ES-I3 (cell line): Measurements from ENCODE around the gene TUBA4A.
"Not testable (repeated sequence)": the region's sequence is repeated elsewhere in the genome, so short reads cannot be mapped to it uniquely, and the experiment has no call there.

ENCODE experiments used
- H3K36me3 ChIP-seq: 2 replicates; pipeline ENCODE4 v1.6.1; 2013; ENCODE audit warnings: mild to moderate bottlenecking, low read length, control low read depth, moderate library complexity; ENCODE audit not compliant: insufficient read depth
- H3K4me1 ChIP-seq: 2 replicates; pipeline ENCODE4 v1.6.1; 2013; ENCODE audit warnings: mild to moderate bottlenecking, control low read depth, low read length; ENCODE audit not compliant: insufficient read depth
- H3K9ac ChIP-seq: 2 replicates; pipeline ENCODE4 v1.6.1; 2013; ENCODE audit warnings: low read depth, mild to moderate bottlenecking, low read length, moderate library complexity
- H3K9me3 ChIP-seq: 2 replicates; pipeline ENCODE4 v1.6.1; 2013; ENCODE audit warnings: mild to moderate bottlenecking, low read length, moderate library complexity; ENCODE audit not compliant: control insufficient read depth, insufficient read depth

The TUBA4A gene

GRCh38 chr2:219291394-219291793, 37.7 kb upstream of the TUBA4A start:
- Histone ChIP-seq H3K36me3 (no peaks in the 10 kb centered on the region), H3K4me1 (peaks cover 7% of the 10 kb centered on the region), H3K9ac (no peak overlapping the region), H3K9me3 (no peaks in the 10 kb centered on the region)

GRCh38 chr2:219290381-219291171, 36.9 kb upstream of the TUBA4A start:
- H3K9ac ChIP-seq, result no peak overlapping the region
- H3K36me3 ChIP-seq, result no peaks in the 10 kb centered on the region
- H3K4me1 ChIP-seq, result peaks cover 10% of the 10 kb centered on the region
- H3K9me3 ChIP-seq, result no peaks in the 10 kb centered on the region

- Histone ChIP-seq H3K36me3 (no peaks in the 10 kb centered on the region), H3K9ac (no peak overlapping the region), H3K9me3 (no peaks in the 10 kb centered on the region), H3K4me1 (peaks cover 10% of the 10 kb centered on the region)
These were observed 36.0 kb upstream of the TUBA4A start for GRCh38 chr2:219289537-219290361.

- Histone ChIP-seq H3K36me3 (no peaks in the 10 kb centered on the region), H3K4me1 (peaks cover 10% of the 10 kb centered on the region), H3K9ac (no peak overlapping the region), H3K9me3 (no peaks in the 10 kb centered on the region)
These were observed 35.4 kb upstream of the TUBA4A start for GRCh38 chr2:219289195-219289536.

GRCh38 chr2:219287580-219288265, 34.0 kb upstream of the TUBA4A start:
- Histone ChIP-seq H3K4me1 (peaks cover 10% of the 10 kb centered on the region), H3K36me3 (no peaks in the 10 kb centered on the region), H3K9me3 (no peaks in the 10 kb centered on the region), H3K9ac (no peak overlapping the region)

- not testable (repeated sequence) for H3K4me1 ChIP-seq, H3K36me3 ChIP-seq, H3K9ac ChIP-seq, H3K9me3 ChIP-seq
These were observed 33.4 kb upstream of the TUBA4A start for GRCh38 chr2:219287116-219287440.

GRCh38 chr2:219286436-219287115, 32.9 kb upstream of the TUBA4A start:
- Histone ChIP-seq H3K36me3 (no peaks in the 10 kb centered on the region), H3K9ac (no peak overlapping the region; the same call in 1 of the 2 replicates), H3K4me1 (peaks cover 10% of the 10 kb centered on the region), H3K9me3 (no peaks in the 10 kb centered on the region)

GRCh38 chr2:219285894-219286425, 32.2 kb upstream of the TUBA4A start:
- H3K36me3 ChIP-seq, result no peaks in the 10 kb centered on the region
- H3K9ac ChIP-seq, result no peak overlapping the region; the same call in 1 of the 2 replicates
- H3K9me3 ChIP-seq, result no peaks in the 10 kb centered on the region
- peaks cover 10% of the 10 kb centered on the region for H3K4me1 ChIP-seq

GRCh38 chr2:219285373-219285735, 31.6 kb upstream of the TUBA4A start:
- Histone ChIP-seq H3K4me1 (peaks cover 10% of the 10 kb centered on the region), H3K9me3 (no peaks in the 10 kb centered on the region), H3K36me3 (no peaks in the 10 kb centered on the region), H3K9ac (no peak overlapping the region)

GRCh38 chr2:219284501-219285372, 31.0 kb upstream of the TUBA4A start:
- Histone ChIP-seq H3K4me1 (peaks cover 10% of the 10 kb centered on the region), H3K36me3 (no peaks in the 10 kb centered on the region), H3K9ac (no peak overlapping the region), H3K9me3 (no peaks in the 10 kb centered on the region)

- H3K9me3 ChIP-seq, result no peaks in the 10 kb centered on the region
- no peaks in the 10 kb centered on the region for H3K36me3 ChIP-seq
- peaks cover 16% of the 10 kb centered on the region for H3K4me1 ChIP-seq
- no peak overlapping the region for H3K9ac ChIP-seq
These were observed 29.3 kb upstream of the TUBA4A start for GRCh38 chr2:219282943-219283581.

GRCh38 chr2:219282375-219282774, 28.7 kb upstream of the TUBA4A start:
- no peaks in the 10 kb centered on the region for H3K9me3 ChIP-seq
- peaks cover 21% of the 10 kb centered on the region for H3K4me1 ChIP-seq
- H3K9ac ChIP-seq, result no peak overlapping the region
- no peaks in the 10 kb centered on the region for H3K36me3 ChIP-seq

- Histone ChIP-seq H3K4me1 (peaks cover 20% of the 10 kb centered on the region), H3K9ac (no peak overlapping the region), H3K36me3 (no peaks in the 10 kb centered on the region), H3K9me3 (no peaks in the 10 kb centered on the region)
These were observed 27.9 kb upstream of the TUBA4A start for GRCh38 chr2:219281588-219281987.
